Choroid plexus epithelial cell (primary cell): ENCODE measurements around the gene RNF113B.
A peak's percentile ranks its signal among the peaks of the same experiment; 100 is the strongest.

Source experiments
- DNase-seq: peaks from one replicate; pipeline ENCODE4 v3.0.0-alpha.2; 2010; ENCODE audit warnings: low read depth
- H3K4me3 ChIP-seq: 2 replicates; pipeline ENCODE4 v1.5.1; 2011; ENCODE audit warnings: low read depth, mild to moderate bottlenecking, control low read depth, low read length, moderate library complexity
- CTCF ChIP-seq: conservative IDR thresholded peaks from 2 replicates; pipeline ENCODE4 v1.5.1; 2011; ENCODE audit warnings: low read depth, mild to moderate bottlenecking, control low read depth, inconsistent platforms, low read length, moderate library complexity

Gene RNF113B

GRCh38 chr13:98187965-98188261 is 10.8 kb upstream of the RNF113B start:
- DNase-seq = no peak
- no peak overlapping the region for H3K4me3 ChIP-seq
- no peak for TF ChIP-seq CTCF

DNA sequence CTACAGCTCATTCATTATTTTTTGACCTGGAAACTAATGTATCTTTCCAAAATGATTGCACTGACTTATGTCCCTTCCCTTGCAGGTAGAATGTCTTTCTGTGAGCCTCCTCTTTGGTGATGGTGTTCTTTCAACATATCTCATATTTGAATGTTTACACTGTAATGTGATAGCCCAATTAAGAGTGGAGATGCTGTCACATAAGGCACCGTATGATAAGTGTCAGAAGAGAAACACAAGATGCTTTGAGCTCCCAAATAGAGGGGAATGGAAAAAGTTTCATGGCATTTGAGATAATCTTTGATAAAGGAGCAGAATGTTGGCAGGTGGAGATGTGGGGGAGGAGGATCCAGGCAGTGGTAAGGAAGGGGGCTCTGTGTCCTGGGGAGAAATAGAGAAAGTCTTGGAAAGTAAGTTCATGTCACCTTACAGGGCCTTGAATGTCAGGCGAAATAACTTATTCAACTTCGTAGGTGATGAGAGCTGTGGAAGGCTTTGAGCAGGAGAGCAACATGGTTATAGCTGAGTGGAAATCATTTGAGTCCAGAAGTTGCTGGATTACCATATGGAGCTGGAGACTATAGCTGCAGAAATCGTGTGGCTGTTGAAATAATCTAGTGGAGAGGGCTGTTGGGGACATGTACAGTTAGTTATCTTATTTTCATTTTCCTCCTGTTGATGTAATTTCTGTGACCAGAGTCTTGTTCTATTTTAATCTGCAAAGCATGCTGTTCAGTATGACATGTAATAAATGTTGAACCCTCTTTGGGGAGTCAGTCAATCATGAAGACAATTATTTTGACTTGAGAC is 10.3 kb upstream of the RNF113B start:
- DNase-seq = no peak
- no peak for TF ChIP-seq CTCF
- H3K4me3 ChIP-seq = no peak overlapping the region

GRCh38 chr13:98184792-98185191 is 7.7 kb upstream of the RNF113B start:
- DNase-seq = peak; percentile 75
- TF ChIP-seq CTCF = no peak
- no peak overlapping the region for H3K4me3 ChIP-seq

GRCh38 chr13:98182589-98182988 is 5.5 kb upstream of the RNF113B start:
- no peak for DNase-seq
- no peak overlapping the region for H3K4me3 ChIP-seq
- no peak for TF ChIP-seq CTCF

GRCh38 chr13:98182153-98182552 is 5.1 kb upstream of the RNF113B start:
- DNase-seq = no peak
- no peak overlapping the region for H3K4me3 ChIP-seq
- TF ChIP-seq CTCF = no peak

GRCh38 chr13:98181111-98181815 is 4.2 kb upstream of the RNF113B start:
- no peak for DNase-seq
- TF ChIP-seq CTCF = no peak
- H3K4me3 ChIP-seq = no peak overlapping the region

DNA sequence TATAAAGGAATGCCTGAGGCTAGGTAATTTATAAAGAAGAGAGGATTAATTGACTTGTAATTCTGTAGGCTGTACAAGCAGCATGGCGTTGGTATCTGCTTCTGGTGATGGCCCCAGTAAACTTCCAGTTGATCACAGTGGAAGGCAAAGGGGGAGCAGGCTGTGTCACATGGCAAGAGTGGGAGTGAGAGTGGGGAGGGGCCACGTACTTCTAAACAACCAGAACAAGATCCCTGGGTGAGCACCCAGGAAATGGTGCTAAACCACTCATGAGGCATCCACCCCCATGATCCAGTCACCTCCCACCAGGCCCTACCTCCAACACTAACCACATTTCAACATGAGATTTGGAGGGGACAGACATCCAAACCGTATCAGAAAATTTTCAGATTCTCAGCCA is 3.0 kb upstream of the RNF113B start:
- peak; percentile 45 for DNase-seq
- no peak for TF ChIP-seq CTCF
- no peak overlapping the region for H3K4me3 ChIP-seq
